A673 (cell line): Measurements from ENCODE around the gene ALDH3B1. TPM values are rescaled to one million over a fixed set of nuclear protein-coding genes. Genes with fewer than 3 reads are reported as not detected.
"Not testable (repeated sequence)": the region's sequence is repeated elsewhere in the genome, so short reads cannot be mapped to it uniquely, and the experiment has no call there.

Experiments used
- BruUV-seq: library from RNA; stranded (reverse); fragments of 400-500 nt; replicated peaks from 2 replicates; lab custom pipeline; 2021; lab: Mats Ljungman, UMichigan
- CTCF ChIA-PET: fragments of 300-600 bp; sonication (Branson Sonifier 250); formaldehyde crosslinking; loops from one replicate; lab custom pipeline; 2022; ENCODE audit warnings: antibody characterized with exemption; lab: Charles Lee
- POLR2A ChIA-PET: fragments of 300-600 bp; sonication (Branson Sonifier 250); formaldehyde crosslinking; loops from one replicate; lab custom pipeline; 2022; ENCODE audit warnings: antibody characterized with exemption; ENCODE audit not compliant: low non-redundant PET; lab: Charles Lee
- DNase-seq: peaks from one replicate; pipeline ENCODE4 v3.0.0-alpha.2; 2015; ENCODE audit warnings: low spot score
- H3K27ac ChIP-seq: fragments of 200-600 bp; sonication (generic); 2 replicates; pipeline ENCODE4 v1.5.1; 2016; ENCODE audit warnings: mixed run types, low read depth, mild to moderate bottlenecking, mixed read lengths, antibody characterized with exemption, low read length; ENCODE audit not compliant: poor library complexity, severe bottlenecking
- H3K27me3 ChIP-seq: fragments of 200-600 bp; sonication (generic); replicated peaks from 2 replicates; pipeline ENCODE4 v1.6.1; 2017; ENCODE audit warnings: mixed run types, low read depth, mild to moderate bottlenecking, mixed read lengths, antibody characterized with exemption, low read length; ENCODE audit not compliant: insufficient read depth, poor library complexity
- H3K36me3 ChIP-seq: fragments of 200-600 bp; sonication (generic); 2 replicates; pipeline ENCODE4 v1.6.1; 2016; ENCODE audit warnings: mixed run types, mild to moderate bottlenecking, mixed read lengths, antibody characterized with exemption, low read length; ENCODE audit not compliant: insufficient read depth, poor library complexity, severe bottlenecking
- H3K4me1 ChIP-seq: fragments of 200-600 bp; sonication (generic); 2 replicates; pipeline ENCODE4 v1.6.1; 2017; ENCODE audit warnings: mixed run types, mild to moderate bottlenecking, mixed read lengths, antibody characterized with exemption, low read length; ENCODE audit not compliant: insufficient read depth, poor library complexity, severe bottlenecking
- H3K4me3 ChIP-seq: fragments of 200-600 bp; sonication (generic); 2 replicates; pipeline ENCODE4 v1.5.1; 2016; ENCODE audit warnings: low read depth, mixed run types, mild to moderate bottlenecking, mixed read lengths, low read length; ENCODE audit not compliant: poor library complexity, severe bottlenecking
- H3K9me3 ChIP-seq: fragments of 200-600 bp; sonication (generic); 2 replicates; pipeline ENCODE4 v1.6.1; 2016; ENCODE audit warnings: mixed run types, low read depth, mild to moderate bottlenecking, mixed read lengths, antibody characterized with exemption, low read length; ENCODE audit not compliant: poor library complexity, severe bottlenecking
- EZH2 ChIP-seq: fragments of 200-600 bp; sonication (generic); IDR thresholded peaks from 2 replicates; pipeline ENCODE4 v1.6.1; 2017; ENCODE audit warnings: borderline replicate concordance, low read depth, mild to moderate bottlenecking, mixed read lengths, antibody characterized with exemption, low read length; ENCODE audit not compliant: poor library complexity, severe bottlenecking
- intact Hi-C: fragments of 100-400 bp; cut with micrococcal nuclease; formaldehyde crosslinking; loops from one replicate; pipeline ENCODE4 v1.10.0; 2022; ENCODE audit not compliant: unreplicated experiment
- total RNA-seq: library from RNA; stranded (reverse); gene quantifications from 2 replicates; pipeline ENCODE4 v1.2.3, GENCODE V29; 2021
- TF ChIP-seq, protein P1 (sequence below): fragments of 300-800, 200-600 bp; sonication (generic); conservative IDR thresholded peaks from 2 replicates; pipeline ENCODE4 v1.5.1; 2017; ENCODE audit warnings: low read depth, mild to moderate bottlenecking, antibody characterized with exemption, low read length, moderate library complexity, mixed read lengths

The ALDH3B1 gene
- total RNA-seq, 1 experiment from 2014 or later: not detected

DNA sequence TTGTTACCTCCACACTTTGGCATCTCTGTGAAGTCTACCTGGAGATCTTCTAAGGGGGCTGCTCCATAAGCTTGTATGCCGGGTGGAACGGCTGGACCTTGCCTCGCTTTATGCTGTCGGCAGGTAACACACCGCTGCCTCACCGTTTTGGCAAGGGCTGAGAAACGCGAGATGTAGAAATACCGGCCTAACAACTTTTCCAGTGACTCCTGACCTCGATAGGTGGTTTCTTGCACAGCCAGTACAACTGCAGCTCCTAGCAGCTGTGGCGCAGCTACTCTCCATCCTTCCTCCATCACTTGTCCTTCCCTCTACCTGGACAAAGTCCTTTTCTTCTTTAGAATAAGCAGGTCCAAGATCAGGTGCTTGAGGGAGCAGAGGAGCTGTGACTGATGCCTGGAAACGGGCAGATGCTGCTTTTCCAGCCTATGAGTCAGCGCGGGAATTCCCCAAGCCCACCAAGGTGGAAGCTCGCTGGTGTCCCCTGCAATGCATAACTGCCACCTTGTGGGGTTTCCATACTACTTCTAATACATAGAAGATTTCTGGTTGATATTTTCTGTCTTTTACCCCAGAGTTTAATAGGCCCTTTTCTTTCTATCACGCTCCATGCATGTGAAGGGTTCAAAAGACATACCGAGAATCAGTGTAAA, 31.2 kb upstream of the ALDH3B1 start:
- BruUV-seq, H3K27ac ChIP-seq, POLR2A ChIA-PET, H3K4me1 ChIP-seq, H3K4me3 ChIP-seq, DNase-seq, H3K27me3 ChIP-seq, intact Hi-C loops, H3K36me3 ChIP-seq, H3K9me3 ChIP-seq, CTCF ChIA-PET: not testable (repeated sequence)

DNA sequence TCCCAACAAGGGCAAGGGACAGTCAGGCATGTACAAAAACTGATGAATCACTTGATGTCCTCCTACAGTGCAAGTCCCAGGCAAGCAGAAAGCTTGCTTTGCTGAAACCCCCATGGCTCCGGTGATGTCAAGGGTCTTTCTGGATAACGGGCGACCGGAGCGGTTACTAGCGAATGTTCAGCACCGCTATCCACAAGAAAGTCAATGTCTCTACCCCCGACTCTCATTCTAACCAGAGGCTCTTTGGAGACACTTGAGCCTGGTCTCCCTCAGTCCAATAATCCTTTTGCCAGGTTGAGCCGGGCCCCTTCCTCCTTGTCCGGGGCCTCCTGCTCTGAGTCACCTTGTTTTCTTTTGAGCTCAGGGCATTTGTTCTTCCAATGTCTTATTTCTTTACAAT, 28.9 kb upstream of the ALDH3B1 start:
- POLR2A ChIA-PET, H3K27ac ChIP-seq, H3K4me3 ChIP-seq, H3K36me3 ChIP-seq, H3K27me3 ChIP-seq, CTCF ChIA-PET, DNase-seq, BruUV-seq, intact Hi-C loops, H3K9me3 ChIP-seq, H3K4me1 ChIP-seq: not testable (repeated sequence)

DNA sequence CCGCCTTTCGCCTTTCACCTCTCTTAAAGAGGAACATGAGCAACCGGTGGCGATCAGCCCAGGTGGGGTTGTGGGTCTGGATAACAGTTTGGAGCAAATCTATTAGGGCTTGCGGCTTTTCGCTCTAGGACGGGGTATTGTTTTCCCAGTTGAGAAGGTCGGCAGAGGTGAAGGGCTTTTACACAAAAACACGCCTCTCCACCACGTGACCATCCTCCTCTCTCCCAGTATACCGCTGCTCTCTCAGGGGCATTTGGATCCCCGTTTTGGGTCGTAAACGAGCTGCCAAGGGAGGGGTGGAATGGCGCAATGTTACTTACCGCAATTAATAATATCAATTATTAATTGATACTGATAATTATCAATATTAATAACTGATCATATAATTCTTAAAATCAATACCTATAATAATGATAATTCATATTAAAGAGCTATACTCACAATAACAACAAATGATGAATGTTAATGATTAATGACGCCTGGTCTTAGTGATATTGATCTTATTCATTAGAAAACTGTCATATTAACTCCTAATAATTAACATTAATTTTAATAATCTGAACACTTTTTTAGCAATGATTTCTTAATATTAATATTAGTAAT, 27.8 kb upstream of the ALDH3B1 start:
- intact Hi-C loops, H3K27me3 ChIP-seq, BruUV-seq, H3K4me1 ChIP-seq, H3K36me3 ChIP-seq, H3K27ac ChIP-seq, H3K9me3 ChIP-seq, DNase-seq, H3K4me3 ChIP-seq: not testable (repeated sequence)
- ChIA-PET POLR2A (interaction anchor here (0.6 kb wide), 1 partner anchor 24 kb away, joined by 3 read pairs; no protein-coding TSS in a partner anchor), CTCF (interaction anchor here (0.6 kb wide), 1 partner anchor 650 kb away, joined by 3 read pairs; no protein-coding TSS in a partner anchor)

DNA sequence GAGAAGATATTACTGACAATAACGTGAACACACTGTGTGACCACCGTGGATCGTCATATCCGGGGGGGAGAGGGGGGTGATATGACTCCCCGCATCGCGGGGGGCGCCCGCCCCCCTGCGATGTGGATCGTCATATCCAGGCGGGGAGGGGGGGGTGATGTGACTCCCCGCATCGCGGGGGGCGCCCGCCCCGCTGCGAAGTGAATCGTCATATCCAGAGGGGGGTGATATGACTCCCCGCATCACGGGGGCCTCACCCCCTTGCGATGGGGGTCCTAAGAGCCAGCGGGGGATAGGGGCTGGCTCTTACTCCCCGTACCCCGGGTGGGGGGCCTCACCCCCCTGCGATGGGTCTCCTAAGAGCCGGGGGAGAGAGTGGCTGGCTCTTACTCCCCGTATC, 26.2 kb upstream of the ALDH3B1 start:
- Histone ChIP-seq H3K27me3 (no peaks in the 10 kb centered on the region), H3K9me3 (no peaks in the 10 kb centered on the region), H3K36me3 (no peaks in the 10 kb centered on the region), H3K27ac (no peak overlapping the region), H3K4me1 (no peaks in the 10 kb centered on the region), H3K4me3 (peak overlapping the region; percentile 17)
- no peak for DNase-seq
- ChIA-PET POLR2A (no interaction called here), CTCF (no interaction called here)
- no TSS peak for BruUV-seq
- TF ChIP-seq EZH2: no peak
- TF ChIP-seq, protein P1, sequence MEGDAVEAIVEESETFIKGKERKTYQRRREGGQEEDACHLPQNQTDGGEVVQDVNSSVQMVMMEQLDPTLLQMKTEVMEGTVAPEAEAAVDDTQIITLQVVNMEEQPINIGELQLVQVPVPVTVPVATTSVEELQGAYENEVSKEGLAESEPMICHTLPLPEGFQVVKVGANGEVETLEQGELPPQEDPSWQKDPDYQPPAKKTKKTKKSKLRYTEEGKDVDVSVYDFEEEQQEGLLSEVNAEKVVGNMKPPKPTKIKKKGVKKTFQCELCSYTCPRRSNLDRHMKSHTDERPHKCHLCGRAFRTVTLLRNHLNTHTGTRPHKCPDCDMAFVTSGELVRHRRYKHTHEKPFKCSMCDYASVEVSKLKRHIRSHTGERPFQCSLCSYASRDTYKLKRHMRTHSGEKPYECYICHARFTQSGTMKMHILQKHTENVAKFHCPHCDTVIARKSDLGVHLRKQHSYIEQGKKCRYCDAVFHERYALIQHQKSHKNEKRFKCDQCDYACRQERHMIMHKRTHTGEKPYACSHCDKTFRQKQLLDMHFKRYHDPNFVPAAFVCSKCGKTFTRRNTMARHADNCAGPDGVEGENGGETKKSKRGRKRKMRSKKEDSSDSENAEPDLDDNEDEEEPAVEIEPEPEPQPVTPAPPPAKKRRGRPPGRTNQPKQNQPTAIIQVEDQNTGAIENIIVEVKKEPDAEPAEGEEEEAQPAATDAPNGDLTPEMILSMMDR: no peak
- intact Hi-C loops: no loop called here

DNA sequence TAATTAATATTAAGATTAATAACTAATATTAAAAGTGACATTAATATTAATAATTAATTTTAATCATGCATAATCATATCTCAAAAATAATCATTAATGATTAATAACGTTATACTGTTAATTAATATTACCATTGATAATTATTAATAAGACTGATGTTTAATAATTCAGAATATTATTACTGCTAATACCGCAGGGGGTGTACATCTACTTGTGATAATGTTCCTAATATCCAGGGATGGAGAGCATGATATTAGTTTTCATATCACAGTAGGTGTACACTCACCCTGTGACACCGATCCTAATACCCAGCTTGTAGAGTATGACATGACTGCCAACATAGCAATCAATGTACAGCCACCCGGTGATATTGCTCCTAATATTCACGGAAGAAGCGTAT, 24.8 kb upstream of the ALDH3B1 start:
- H3K36me3 ChIP-seq, BruUV-seq, intact Hi-C loops, H3K9me3 ChIP-seq, H3K27ac ChIP-seq, H3K4me3 ChIP-seq, H3K27me3 ChIP-seq, CTCF ChIA-PET, DNase-seq, H3K4me1 ChIP-seq, POLR2A ChIA-PET: not testable (repeated sequence)

DNA sequence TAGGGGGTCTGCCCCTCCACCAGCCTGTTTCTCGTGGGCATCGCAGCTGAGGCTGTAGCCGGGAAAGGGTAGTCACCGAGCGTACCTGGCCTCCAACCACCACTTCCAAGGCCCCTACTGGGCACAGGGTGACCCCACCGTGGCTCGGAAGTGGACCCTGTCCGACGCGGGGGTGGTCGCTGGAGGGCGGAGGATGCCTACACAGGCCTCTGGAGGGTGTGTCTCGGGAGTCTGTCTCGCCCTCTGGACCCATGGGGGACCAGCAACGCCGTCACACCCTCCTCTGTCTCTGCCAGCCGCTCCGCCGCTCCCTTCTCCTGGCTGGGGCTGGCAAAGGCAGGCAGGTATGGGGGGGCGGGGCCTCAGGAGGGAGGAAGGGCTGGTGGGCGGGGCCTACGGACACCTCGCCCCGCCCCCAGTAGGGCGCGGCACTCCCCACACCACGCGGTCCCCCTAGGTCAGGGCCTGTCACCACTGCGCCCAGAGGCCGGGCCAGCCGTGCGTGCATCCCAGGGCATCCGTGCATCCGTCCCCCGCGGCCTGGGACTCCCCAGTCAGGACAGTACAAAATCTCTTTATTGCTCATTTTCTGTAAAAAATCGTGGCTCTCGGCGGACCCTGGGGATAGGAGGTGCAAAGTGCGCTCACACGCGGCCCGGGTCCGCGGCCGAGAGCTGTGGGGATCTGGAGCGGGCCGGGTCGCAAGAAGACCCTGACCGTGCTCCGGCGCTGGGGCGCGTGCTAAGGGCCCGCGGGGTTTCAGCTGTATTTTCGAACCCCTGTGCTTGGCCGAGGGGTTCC, 19.4 kb upstream of the ALDH3B1 start:
- H3K27me3 ChIP-seq, BruUV-seq, H3K36me3 ChIP-seq, DNase-seq, H3K4me3 ChIP-seq, H3K4me1 ChIP-seq, CTCF ChIA-PET, POLR2A ChIA-PET, H3K27ac ChIP-seq, H3K9me3 ChIP-seq: not testable (repeated sequence)
- intact Hi-C loops: loop anchor here (10.0 kb wide), 1 partner anchor 146 kb away; no protein-coding TSS in a partner anchor
